ENCODE measurements around the gene GCH1. TPM values are rescaled to one million over a fixed set of nuclear protein-coding genes. Genes with fewer than 3 reads are reported as not detected.
"Not testable (repeated sequence)": the region's sequence is repeated elsewhere in the genome, so short reads cannot be mapped to it uniquely, and the experiment has no call there.

GCH1 gene
- total RNA-seq, 1 experiment from 2014 or later, result 16.7 TPM

GRCh38 chr14:54909817-54910558 lies 7.4 kb upstream of the GCH1 start:
- H3K9me2 ChIP-seq (ENCODE audit: insufficient read depth), result no peaks in the 10 kb centered on the region
- ATAC-seq, result no peak
- H3K4me3 ChIP-seq (replicated peaks in 1 of 2; ENCODE audit: low read depth in 1 of 2, low read length in 2 of 2), result no peak overlapping the region
- no peaks in the 10 kb centered on the region for H3K27me3 ChIP-seq (ENCODE audit: insufficient read depth, low read length)
- no peaks in the 10 kb centered on the region for H3K36me3 ChIP-seq (ENCODE audit: control insufficient read depth in 1 of 2, insufficient read depth in 2 of 2, low read length in 2 of 2)
- POLR2A ChIA-PET, result no interaction called here
- no peak overlapping the region for H3K27ac ChIP-seq (ENCODE audit: low read depth, low read length)
- no peak overlapping the region for H2AFZ ChIP-seq (ENCODE audit: low read depth, low read length, poor library complexity, severe bottlenecking)
- no peak overlapping the region for H3K9ac ChIP-seq (ENCODE audit: low read length)
- no peaks in the 10 kb centered on the region for H3K79me2 ChIP-seq (ENCODE audit: insufficient read depth, low read length)
- TF ChIP-seq SIN3A (IDR thresholded peaks at IDR 0.05; ENCODE audit: low read depth) (no peak), POLR2AphosphoS5 (IDR thresholded peaks at IDR 0.05; ENCODE audit: low read depth, low read length) (no peak), EZH2 (IDR thresholded peaks at IDR 0.05) (no peak), CEBPB (IDR thresholded peaks at IDR 0.05; ENCODE audit: low read depth) (no peak), FOSL1 (IDR thresholded peaks at IDR 0.05; ENCODE audit: low read depth) (no peak), EGR1 (IDR thresholded peaks at IDR 0.05; ENCODE audit: low read depth) (no peak)
- TF ChIP-seq, protein P1, sequence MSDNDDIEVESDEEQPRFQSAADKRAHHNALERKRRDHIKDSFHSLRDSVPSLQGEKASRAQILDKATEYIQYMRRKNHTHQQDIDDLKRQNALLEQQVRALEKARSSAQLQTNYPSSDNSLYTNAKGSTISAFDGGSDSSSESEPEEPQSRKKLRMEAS (IDR thresholded peaks at IDR 0.05), result no peak
- BruUV-seq (replicated peaks), result no TSS peak
- no peaks in the 10 kb centered on the region for H3K4me1 ChIP-seq (ENCODE audit: control insufficient read depth in 1 of 2, insufficient read depth in 2 of 2, low read length in 2 of 2)
- intact Hi-C loops (cut with micrococcal nuclease), result no loop called here
- CTCF ChIA-PET, result no interaction called here
- H3K4me2 ChIP-seq (ENCODE audit: low read length), result no peak overlapping the region
- no peaks in the 10 kb centered on the region for H4K20me1 ChIP-seq (ENCODE audit: insufficient read depth)
- DNase-seq (ENCODE audit: low read depth, low spot score), result no peak
- RAD21 ChIA-PET (ENCODE audit: low non-redundant PET in 1 of 2, low total read pairs in 2 of 2, uncharacterized antibody in 2 of 2, unreplicated experiment in 2 of 2), result no interaction called here
- H3K9me3 ChIP-seq (ENCODE audit: control insufficient read depth in 1 of 2, insufficient read depth in 1 of 2, low read depth in 1 of 2, low read length in 2 of 2), result no peaks in the 10 kb centered on the region

DNA sequence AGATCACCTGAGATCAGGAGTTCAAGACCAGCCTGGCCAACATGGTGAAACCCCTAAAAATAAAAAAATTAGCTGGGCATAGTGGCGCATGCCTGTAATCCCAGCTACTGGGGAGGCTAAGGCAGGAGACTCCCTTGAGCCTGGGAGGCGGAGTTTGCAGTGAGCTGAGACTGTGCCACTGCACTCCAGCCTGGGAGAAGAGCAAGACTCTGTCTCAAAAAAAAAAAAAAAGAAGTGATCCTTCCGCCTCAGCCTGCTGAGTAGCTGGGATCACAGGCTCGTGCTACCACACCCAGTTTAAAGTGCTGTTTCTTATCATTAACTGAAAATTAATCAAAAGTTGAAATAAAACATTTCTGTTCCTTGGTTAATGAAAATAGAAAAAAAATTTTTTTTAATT lies 6.3 kb upstream of the GCH1 start:
- BruUV-seq (replicated peaks); intact Hi-C loops (cut with micrococcal nuclease); POLR2A ChIA-PET; H3K4me3 ChIP-seq (replicated peaks in 1 of 2; ENCODE audit: low read depth in 1 of 2, low read length in 2 of 2); H3K27ac ChIP-seq (ENCODE audit: low read depth, low read length); ATAC-seq; H4K20me1 ChIP-seq (ENCODE audit: insufficient read depth); RAD21 ChIA-PET (ENCODE audit: low non-redundant PET in 1 of 2, low total read pairs in 2 of 2, uncharacterized antibody in 2 of 2, unreplicated experiment in 2 of 2); H3K9me3 ChIP-seq (ENCODE audit: control insufficient read depth in 1 of 2, insufficient read depth in 1 of 2, low read depth in 1 of 2, low read length in 2 of 2); H3K4me2 ChIP-seq (ENCODE audit: low read length); CTCF ChIA-PET; H2AFZ ChIP-seq (ENCODE audit: low read depth, low read length, poor library complexity, severe bottlenecking); DNase-seq (ENCODE audit: low read depth, low spot score); H3K36me3 ChIP-seq (ENCODE audit: control insufficient read depth in 1 of 2, insufficient read depth in 2 of 2, low read length in 2 of 2); H3K9ac ChIP-seq (ENCODE audit: low read length); H3K4me1 ChIP-seq (ENCODE audit: control insufficient read depth in 1 of 2, insufficient read depth in 2 of 2, low read length in 2 of 2); H3K27me3 ChIP-seq (ENCODE audit: insufficient read depth, low read length); H3K9me2 ChIP-seq (ENCODE audit: insufficient read depth); H3K79me2 ChIP-seq (ENCODE audit: insufficient read depth, low read length): not testable (repeated sequence)
